HG02973 (cell line): Measurements from ENCODE around the gene RANBP3.
"Not testable (repeated sequence)": the region's sequence is repeated elsewhere in the genome, so short reads cannot be mapped to it uniquely, and the experiment has no call there.

ENCODE experiments used
- ATAC-seq: cut with Tn5 transposase; IDR thresholded peaks from one replicate; pipeline ENCODE4 v1.9.1; 2021; ENCODE audit warnings: moderate library complexity; ENCODE audit not compliant: unreplicated experiment

The RANBP3 gene

GRCh38 chr19:5966941-5967340 lies 11.0 kb downstream of the RANBP3 start:
- ATAC-seq = no peak

DNA sequence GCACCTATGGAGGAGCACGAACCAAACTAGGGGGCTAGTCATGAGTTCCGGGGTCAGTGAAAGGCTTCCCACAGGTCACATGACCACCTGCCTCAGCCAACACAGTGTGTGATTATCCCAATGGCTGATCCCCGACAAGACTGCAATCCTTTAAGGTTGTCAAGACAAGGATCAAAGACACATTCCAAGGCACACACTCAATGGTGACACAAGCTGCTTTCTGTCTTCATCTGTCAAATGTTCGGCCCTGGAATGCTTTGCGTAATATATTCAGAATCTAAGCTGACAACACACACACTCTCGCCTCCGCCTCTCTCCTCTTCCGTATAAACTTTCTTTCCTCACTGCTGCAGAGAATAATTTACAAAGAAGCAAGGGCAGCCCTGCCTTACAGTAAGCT lies 11.7 kb downstream of the RANBP3 start:
- no peak for ATAC-seq

DNA sequence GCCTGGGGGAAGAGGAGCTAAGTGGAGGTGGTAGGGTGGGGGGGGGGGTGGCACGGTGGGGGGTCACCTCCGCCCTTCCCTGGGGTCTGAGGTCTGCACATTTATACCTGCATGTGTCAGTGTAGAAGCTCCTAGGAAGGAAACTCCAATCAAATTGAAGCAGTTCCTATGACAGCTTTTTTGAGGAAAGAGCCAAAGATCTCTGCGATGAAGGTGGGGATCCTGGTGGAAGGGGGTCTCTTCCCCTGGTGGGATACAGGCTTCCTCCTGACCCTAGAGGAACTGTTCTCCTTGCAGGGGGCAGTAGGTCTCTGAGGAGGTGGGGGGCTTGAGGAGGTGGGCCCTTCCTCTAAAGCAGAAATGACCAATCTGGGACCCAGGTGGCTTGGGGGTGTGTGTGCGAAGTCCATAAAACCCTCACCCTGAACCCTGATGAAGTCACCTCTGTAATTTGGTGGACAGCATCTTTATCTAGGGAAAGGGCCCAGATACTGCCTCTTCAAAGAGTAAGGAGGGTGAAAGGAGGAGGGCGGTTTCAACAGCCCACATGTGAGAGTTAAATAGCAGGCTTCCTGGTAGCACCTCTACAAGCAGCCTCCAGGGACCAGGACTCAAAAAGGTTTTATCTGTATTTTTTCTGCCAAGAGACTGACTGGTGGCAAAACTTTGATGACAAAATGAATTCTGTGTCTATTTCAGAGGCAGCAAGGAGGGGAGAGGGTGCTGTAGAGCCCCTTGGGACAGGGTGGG lies 12.9 kb downstream of the RANBP3 start:
- ATAC-seq = no peak

GRCh38 chr19:5963855-5964254 lies 14.1 kb downstream of the RANBP3 start:
- ATAC-seq = no peak

DNA sequence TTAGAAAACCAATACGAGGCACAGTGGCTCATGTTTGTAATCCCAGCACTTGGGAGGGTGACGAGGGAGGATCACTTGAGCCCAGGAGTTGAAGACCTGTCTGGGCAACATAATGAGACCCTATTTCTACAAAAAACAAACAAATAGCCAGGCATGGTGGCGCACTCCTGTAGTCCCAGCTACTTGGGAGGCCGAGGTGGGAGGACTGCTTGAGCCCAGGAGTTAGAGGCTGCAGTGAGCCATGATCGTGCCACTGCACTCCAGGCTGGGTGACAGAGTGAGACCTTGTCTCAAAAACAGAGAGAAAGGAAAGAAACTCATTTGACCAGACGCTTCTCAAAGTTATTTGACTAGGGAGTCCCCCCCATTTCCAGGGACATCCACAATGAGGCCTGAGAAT lies 14.7 kb downstream of the RANBP3 start:
- not testable (repeated sequence) for ATAC-seq

DNA sequence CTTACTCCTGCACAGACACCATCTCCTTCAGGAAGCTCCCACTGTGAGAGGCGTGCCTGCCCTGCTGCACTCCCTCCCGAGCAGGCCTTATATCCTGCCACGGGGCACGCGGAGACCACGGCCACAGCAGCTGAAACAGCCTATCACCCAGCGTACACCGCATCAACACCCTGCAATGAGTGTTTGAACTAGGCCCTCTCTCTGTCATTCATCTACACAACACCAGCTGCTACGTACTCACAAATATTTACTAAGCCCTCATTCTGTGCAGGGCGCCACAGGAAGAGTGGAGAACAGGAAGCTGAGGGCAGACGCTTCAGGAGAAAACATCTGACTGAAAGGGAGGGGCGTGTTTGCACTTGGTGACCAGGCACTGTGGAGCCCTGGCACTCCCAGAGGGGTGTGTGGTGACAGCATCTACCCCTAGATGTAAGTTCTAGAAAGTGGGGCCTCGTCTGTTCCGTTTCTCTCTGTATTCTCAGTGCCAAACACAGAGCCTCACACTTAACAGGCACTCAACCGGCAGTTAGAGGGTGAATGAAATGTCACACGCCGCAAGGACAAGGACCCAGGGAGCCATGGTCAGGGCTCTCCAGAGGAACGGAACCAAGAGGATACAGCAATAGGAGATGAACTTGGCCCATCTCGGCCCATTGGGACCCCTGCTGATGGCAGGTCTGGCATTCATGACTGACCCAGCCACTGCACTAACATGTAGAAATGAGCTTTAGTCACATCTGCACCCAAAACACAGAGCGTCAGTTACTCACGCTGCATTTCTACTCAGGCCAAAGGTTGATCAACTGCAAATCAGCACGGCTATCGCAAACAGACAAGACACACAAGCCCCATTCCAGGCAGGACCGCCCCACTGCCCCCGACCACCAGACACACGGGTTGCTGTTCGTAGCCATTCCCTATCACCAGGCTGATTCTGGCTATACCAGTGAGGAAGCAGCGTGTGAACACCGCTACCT lies 15.7 kb downstream of the RANBP3 start:
- no peak for ATAC-seq

- not testable (repeated sequence) for ATAC-seq
Observed at GRCh38 chr19:5961641-5961968, 16.3 kb downstream of the RANBP3 start.

- ATAC-seq = no peak
Observed at GRCh38 chr19:5960005-5961001, 17.6 kb downstream of the RANBP3 start.

- ATAC-seq = no peak
Observed at GRCh38 chr19:5959260-5960004, 18.5 kb downstream of the RANBP3 start.

GRCh38 chr19:5958851-5959122 lies 19.2 kb downstream of the RANBP3 start:
- no peak for ATAC-seq

GRCh38 chr19:5958074-5958850 lies 19.7 kb downstream of the RANBP3 start:
- no peak for ATAC-seq

- ATAC-seq = no peak
Observed at GRCh38 chr19:5957170-5957569, 20.8 kb downstream of the RANBP3 start.

DNA sequence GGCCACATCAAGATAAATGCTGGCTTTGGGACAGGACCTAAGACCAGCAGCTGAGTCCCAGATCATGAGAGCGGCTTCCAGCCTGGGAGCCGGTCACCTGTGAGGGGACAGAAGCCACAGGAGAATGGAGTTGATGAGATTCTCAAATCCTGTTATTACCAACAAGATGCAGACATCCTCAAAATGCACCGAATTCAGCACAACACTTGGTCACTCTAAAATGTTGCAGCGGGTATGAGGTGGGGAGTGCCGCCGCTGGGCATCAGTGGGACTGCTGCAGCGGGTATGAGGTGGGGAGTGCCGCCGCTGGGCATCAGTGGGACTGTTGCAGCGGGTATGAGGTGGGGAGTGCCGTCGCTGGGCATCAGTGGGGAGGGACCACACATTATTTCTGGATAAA lies 21.2 kb downstream of the RANBP3 start:
- no peak for ATAC-seq

GRCh38 chr19:5956323-5956722 lies 21.6 kb downstream of the RANBP3 start:
- ATAC-seq = no peak

- no peak for ATAC-seq
Observed at GRCh38 chr19:5955636-5955935, 22.4 kb downstream of the RANBP3 start.

DNA sequence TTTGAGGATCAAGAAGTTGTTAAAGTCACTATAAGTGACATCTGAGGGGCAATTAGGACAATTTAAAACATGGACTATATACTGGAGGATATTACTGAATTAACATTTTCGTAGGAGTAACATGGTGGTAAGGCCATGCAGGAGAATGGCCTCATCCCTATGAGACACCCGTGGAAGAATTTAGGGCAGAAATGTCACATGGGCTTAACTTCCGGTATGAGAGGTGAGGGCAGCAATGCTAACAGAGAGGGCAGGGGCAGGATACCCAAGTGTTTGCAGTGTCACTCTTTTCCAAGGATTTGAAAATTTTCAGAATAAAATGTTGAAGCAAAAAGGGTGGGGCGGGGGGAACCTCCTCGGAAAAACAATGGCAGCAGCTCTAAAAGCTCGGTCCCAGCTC lies 23.6 kb downstream of the RANBP3 start:
- ATAC-seq = no peak

- ATAC-seq = no peak
Observed at GRCh38 chr19:5953680-5954213, 24.2 kb downstream of the RANBP3 start.

- ATAC-seq = no peak
Observed at GRCh38 chr19:5953030-5953589, 24.8 kb downstream of the RANBP3 start.
